Colonic mucosa (tissue), 4 donors: Measurements from ENCODE around the gene GOLPH3L. TPM values are rescaled to one million over a fixed set of nuclear protein-coding genes. Genes with fewer than 3 reads are reported as not detected.
"Not testable (repeated sequence)": the region's sequence is repeated elsewhere in the genome, so short reads cannot be mapped to it uniquely, and the experiment has no call there.

Source experiments
- DNase-seq: peaks from one replicate; pipeline ENCODE4 v3.0.0-alpha.2; 2020
- H3K27ac ChIP-seq: fragments of 200-600 bp; one replicate; pipeline ENCODE4 v1.8.0; 2021
- H3K27me3 ChIP-seq: fragments of 200-600 bp; one replicate; pipeline ENCODE4 v1.8.0; 2021
- H3K36me3 ChIP-seq: fragments of 200-600 bp; one replicate; pipeline ENCODE4 v1.8.0; 2021
- H3K4me1 ChIP-seq: fragments of 200-600 bp; one replicate; pipeline ENCODE4 v1.8.0; 2021; ENCODE audit warnings: mild to moderate bottlenecking
- H3K4me3 ChIP-seq: fragments of 200-600 bp; one replicate; pipeline ENCODE4 v1.8.0; 2021
- H3K9ac ChIP-seq, 2 donors: one replicate each; pipeline ENCODE4 v1.7.0; 2013; ENCODE audit warnings: control low read depth in 2 of 2, low read depth in 2 of 2, low read length in 2 of 2
- H3K9me3 ChIP-seq: fragments of 200-600 bp; one replicate; pipeline ENCODE4 v1.8.0; 2021
- CTCF ChIP-seq: fragments of 200-600 bp; IDR thresholded peaks from one replicate; pipeline ENCODE4 v1.8.0; 2022; ENCODE audit warnings: antibody characterized with exemption, mild to moderate bottlenecking
- intact Hi-C: fragments of 100-400 bp; cut with DNase I; formaldehyde crosslinking; loops from one replicate; pipeline ENCODE4 v1.14.1; 2022
- total RNA-seq, 2 donors: library from RNA; stranded (reverse); fragmentation: NEBNext Ultra II Directional in 1 of 2; extraction: Animal tissue kit (Norgen Biotek cat#: 25700) in 1 of 2; gene quantifications; one replicate each; pipeline ENCODE4 v1.2.1, GENCODE V29; 2021
- donor health status: healthy.
- donor health status: DM: no; HTN: no; CAD: no.
- donor health status: DM: no; HTN: no; CAD: no.

The GOLPH3L gene
- total RNA-seq, 2 donors from 2014 or later: 70.0 to 101 TPM

DNA sequence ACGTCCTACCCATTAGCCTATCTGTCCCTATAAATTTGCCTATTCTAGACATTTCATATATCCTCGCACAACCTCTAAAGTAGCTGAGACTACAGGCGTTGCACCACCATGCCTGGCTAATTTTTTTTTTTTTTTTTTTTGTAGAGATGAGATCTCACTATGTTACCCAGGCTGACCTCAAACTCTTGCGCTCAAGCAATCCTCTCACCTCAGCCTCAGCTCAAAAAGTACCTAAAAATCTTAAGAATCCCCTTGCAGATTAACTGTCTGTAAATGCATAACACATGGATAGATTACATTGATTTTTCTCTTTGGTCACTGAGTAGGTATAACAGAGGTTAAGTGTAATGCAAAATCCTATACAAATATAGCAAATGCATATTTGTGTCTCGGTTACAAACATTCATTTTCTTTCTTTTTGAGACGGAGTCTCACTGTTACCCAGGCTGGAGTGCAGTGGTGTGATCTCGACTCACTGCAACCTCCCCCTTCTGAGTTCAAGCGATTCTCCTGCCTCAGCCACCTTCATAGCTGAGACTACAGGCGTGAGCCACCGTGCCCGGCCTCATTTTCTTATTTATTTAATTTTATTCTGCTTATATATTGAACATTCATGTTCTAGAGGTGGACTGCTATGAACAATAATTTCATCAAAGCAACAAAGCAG lies 21.4 kb upstream of the GOLPH3L start:
- Histone ChIP-seq H3K27ac (no peak overlapping the region), H3K9ac (no peak overlapping the region), H3K4me3 (no peak overlapping the region), H3K27me3 (no peaks in the 10 kb centered on the region), H3K36me3 (no peaks in the 10 kb centered on the region), H3K4me1 (no peaks in the 10 kb centered on the region), H3K9me3 (no peaks in the 10 kb centered on the region)
- DNase-seq: no peak
- intact Hi-C loops: no loop called here
- TF ChIP-seq CTCF: no peak

- H3K36me3 ChIP-seq, DNase-seq, H3K4me1 ChIP-seq, H3K27me3 ChIP-seq, H3K27ac ChIP-seq, H3K9me3 ChIP-seq, H3K4me3 ChIP-seq, intact Hi-C loops, H3K9ac ChIP-seq: not testable (repeated sequence)
Measured at GRCh38 chr1:150709031-150709430, 12.1 kb upstream of the GOLPH3L start.

DNA sequence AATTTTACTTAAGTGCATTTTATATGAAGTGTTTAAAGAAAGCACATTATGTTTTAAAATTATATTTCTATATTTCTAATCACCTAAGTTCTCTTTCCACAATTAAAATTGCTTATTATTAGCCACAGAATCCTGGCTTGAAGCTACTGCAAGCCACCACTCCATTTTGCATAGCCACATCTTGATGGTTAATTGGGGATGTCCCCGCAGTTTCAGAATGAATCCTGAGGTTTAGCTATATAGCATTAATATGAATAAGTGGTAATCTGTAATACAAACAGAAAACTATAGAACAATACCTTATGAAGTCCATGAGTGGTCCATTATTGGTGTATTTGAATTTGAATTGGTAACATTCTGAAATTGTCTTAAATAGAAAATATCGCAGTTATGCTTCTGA lies 11.6 kb upstream of the GOLPH3L start:
- intact Hi-C loops: no loop called here

DNA sequence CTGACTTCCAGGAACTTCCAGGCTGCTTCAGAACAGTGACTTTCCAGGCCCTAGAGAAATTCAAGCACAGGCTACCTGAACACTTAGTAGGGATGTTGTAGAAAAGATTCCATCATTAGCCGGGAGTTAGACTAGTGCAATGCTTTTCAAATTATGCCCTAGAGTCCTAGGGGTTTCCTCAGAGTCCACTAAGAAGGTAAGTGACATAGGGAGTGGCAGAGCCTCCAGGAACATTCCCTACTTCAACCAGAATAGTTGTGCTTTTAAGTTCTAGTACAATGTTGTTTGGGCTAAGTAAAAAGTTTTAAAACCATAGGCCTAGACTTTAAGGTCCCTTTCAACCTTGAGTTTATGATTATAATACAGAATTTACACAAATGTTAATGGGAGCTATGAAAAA lies 9.1 kb upstream of the GOLPH3L start:
- Histone ChIP-seq H3K27me3 (no peaks in the 10 kb centered on the region), H3K9ac (no peak overlapping the region), H3K4me1 (no peaks in the 10 kb centered on the region), H3K9me3 (no peaks in the 10 kb centered on the region), H3K27ac (no peak overlapping the region), H3K36me3 (no peaks in the 10 kb centered on the region), H3K4me3 (no peak overlapping the region)
- intact Hi-C loops: no loop called here
- TF ChIP-seq CTCF: no peak
- no peak for DNase-seq

More for the DNA sequence above, 11.6 kb upstream of the GOLPH3L start:
- Histone ChIP-seq H3K9ac (no peak overlapping the region), H3K4me1 (no peaks in the 10 kb centered on the region), H3K36me3 (no peaks in the 10 kb centered on the region), H3K27ac (no peak overlapping the region), H3K4me3 (no peak overlapping the region), H3K9me3 (no peaks in the 10 kb centered on the region), H3K27me3 (no peaks in the 10 kb centered on the region)
- no peak for DNase-seq
- TF ChIP-seq CTCF: no peak

- Histone ChIP-seq H3K9me3 (no peaks in the 10 kb centered on the region), H3K27ac (no peak overlapping the region), H3K9ac (no peak overlapping the region), H3K4me1 (no peaks in the 10 kb centered on the region), H3K27me3 (no peaks in the 10 kb centered on the region), H3K4me3 (no peak overlapping the region), H3K36me3 (no peaks in the 10 kb centered on the region)
- TF ChIP-seq CTCF: no peak
- intact Hi-C loops: no loop called here
- DNase-seq: no peak
Measured at GRCh38 chr1:150703427-150703826, 6.5 kb upstream of the GOLPH3L start.

- intact Hi-C loops: no loop called here
- H3K4me1 ChIP-seq: no peaks in the 10 kb centered on the region
- H3K36me3 ChIP-seq: no peaks in the 10 kb centered on the region
- H3K4me3 ChIP-seq: peak overlapping the region; percentile 48
- no peak for DNase-seq
- H3K9me3 ChIP-seq: no peaks in the 10 kb centered on the region
- peak overlapping the region in 1 of 2 donors; percentile 68 for H3K9ac ChIP-seq
- TF ChIP-seq CTCF: no peak
- H3K27ac ChIP-seq: peak overlapping the region; percentile 78
- H3K27me3 ChIP-seq: no peaks in the 10 kb centered on the region
Measured at GRCh38 chr1:150696590-150696989, 364 bp downstream of the GOLPH3L start.
